C4-2B (cell line): Measurements from ENCODE around the gene ARHGAP26.

Source experiments
- H3K27ac ChIP-seq: fragments of 450-650 bp; 2 replicates; pipeline ENCODE4 v1.5.1; 2017
- CTCF ChIP-seq: fragments of 450-650 bp; conservative IDR thresholded peaks from 2 replicates; pipeline ENCODE4 v1.5.1; 2017; ENCODE audit warnings: mild to moderate bottlenecking
- ZFX ChIP-seq: fragments of 450-650 bp; IDR thresholded peaks from 2 replicates; pipeline ENCODE4 v1.6.1; 2017

The ARHGAP26 gene

GRCh38 chr5:143228597-143229293 is 458.6 kb downstream of the ARHGAP26 start:
- TF ChIP-seq ZFX (no peak), CTCF (no peak)
- no peak overlapping the region for H3K27ac ChIP-seq

GRCh38 chr5:143229426-143229895 is 459.3 kb downstream of the ARHGAP26 start:
- no peak overlapping the region for H3K27ac ChIP-seq
- TF ChIP-seq CTCF (no peak), ZFX (no peak)

GRCh38 chr5:143229896-143230675 is 459.9 kb downstream of the ARHGAP26 start:
- no peak overlapping the region for H3K27ac ChIP-seq
- no peak for TF ChIP-seq ZFX
- no peak for TF ChIP-seq CTCF

- TF ChIP-seq CTCF: no peak
- no peak for TF ChIP-seq ZFX
- H3K27ac ChIP-seq: no peak overlapping the region
These were observed 460.5 kb downstream of the ARHGAP26 start for GRCh38 chr5:143230676-143230996.

GRCh38 chr5:143231416-143231815 is 461.2 kb downstream of the ARHGAP26 start:
- H3K27ac ChIP-seq: no peak overlapping the region
- no peak for TF ChIP-seq CTCF
- no peak for TF ChIP-seq ZFX

- no peak overlapping the region for H3K27ac ChIP-seq
- TF ChIP-seq CTCF (no peak), ZFX (no peak)
These were observed 462.0 kb downstream of the ARHGAP26 start for GRCh38 chr5:143231973-143232812.
